SU-DHL-6 (cell line): Measurements from ENCODE around the gene IL17REL.

Experiments used
- EZH2phosphoT487 ChIP-seq: fragments of 200-600 bp; sonication (generic), shearing (Covaris generic); conservative IDR thresholded peaks from 2 replicates; pipeline ENCODE4 v1.6.1; 2018; ENCODE audit warnings: mild to moderate bottlenecking, antibody characterized with exemption, low read length, moderate library complexity, mixed read lengths
- TF ChIP-seq, protein P1 (sequence below): fragments of 200-600 bp; sonication (generic); IDR thresholded peaks from one replicate; pipeline ENCODE4 v1.5.1; 2017; ENCODE audit warnings: antibody characterized with exemption, mild to moderate bottlenecking, low read length, moderate library complexity; ENCODE audit not compliant: insufficient read depth, poor library complexity, severe bottlenecking

DNA sequence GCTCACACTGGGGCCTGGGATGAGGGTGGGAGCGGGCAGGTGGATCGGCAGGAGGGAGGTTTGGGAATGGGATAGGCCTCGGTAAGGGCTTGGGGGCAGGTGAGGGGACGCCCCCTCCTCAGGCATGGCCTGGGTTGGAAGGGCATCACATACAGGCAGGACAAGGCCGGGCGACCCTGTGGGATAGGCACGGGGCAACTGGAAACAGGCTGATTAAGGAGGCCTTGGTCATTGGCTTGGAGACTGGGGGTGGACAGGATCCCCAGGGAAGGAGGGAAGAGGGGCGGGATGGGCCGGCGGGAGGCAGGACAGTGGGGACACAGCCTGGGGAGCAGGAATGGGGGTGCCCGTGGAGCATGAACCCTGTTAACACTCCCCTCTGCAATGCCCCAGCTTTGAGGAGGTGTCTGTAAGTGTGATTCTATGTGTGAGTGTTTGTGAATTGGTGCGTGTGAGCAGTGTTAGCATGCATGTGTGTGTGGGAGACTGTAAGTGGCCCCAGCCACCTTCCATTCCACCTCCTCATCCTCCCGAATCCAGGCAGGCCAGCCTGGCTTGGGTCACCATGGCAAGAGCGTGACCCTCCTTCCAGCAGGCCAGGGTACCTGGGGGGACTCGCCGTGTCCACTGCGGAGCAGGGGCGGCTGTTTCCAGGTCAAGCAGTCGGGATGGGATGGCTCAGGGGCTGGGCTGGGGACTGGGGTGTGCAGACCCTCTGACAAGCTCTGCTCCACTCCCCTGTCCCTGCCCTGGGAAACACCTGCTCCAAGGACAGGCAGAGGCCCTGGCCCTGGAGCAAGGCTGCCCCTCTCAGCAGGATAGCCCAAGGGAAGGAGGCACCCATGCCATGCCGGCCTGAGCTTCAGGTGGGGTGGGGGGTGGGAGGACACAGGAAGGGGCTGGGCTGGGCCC lies 55.4 kb downstream of the IL17REL start:
- TF ChIP-seq, protein P1, sequence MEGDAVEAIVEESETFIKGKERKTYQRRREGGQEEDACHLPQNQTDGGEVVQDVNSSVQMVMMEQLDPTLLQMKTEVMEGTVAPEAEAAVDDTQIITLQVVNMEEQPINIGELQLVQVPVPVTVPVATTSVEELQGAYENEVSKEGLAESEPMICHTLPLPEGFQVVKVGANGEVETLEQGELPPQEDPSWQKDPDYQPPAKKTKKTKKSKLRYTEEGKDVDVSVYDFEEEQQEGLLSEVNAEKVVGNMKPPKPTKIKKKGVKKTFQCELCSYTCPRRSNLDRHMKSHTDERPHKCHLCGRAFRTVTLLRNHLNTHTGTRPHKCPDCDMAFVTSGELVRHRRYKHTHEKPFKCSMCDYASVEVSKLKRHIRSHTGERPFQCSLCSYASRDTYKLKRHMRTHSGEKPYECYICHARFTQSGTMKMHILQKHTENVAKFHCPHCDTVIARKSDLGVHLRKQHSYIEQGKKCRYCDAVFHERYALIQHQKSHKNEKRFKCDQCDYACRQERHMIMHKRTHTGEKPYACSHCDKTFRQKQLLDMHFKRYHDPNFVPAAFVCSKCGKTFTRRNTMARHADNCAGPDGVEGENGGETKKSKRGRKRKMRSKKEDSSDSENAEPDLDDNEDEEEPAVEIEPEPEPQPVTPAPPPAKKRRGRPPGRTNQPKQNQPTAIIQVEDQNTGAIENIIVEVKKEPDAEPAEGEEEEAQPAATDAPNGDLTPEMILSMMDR, result no peak
- no peak for TF ChIP-seq EZH2phosphoT487
